ENCODE measurements around the gene MC1R. TPM values are rescaled to one million over a fixed set of nuclear protein-coding genes. Genes with fewer than 3 reads are reported as not detected.

Gene MC1R
- total RNA-seq, 2 donors from 2014 or later: 3.4 to 4.8 TPM

DNA sequence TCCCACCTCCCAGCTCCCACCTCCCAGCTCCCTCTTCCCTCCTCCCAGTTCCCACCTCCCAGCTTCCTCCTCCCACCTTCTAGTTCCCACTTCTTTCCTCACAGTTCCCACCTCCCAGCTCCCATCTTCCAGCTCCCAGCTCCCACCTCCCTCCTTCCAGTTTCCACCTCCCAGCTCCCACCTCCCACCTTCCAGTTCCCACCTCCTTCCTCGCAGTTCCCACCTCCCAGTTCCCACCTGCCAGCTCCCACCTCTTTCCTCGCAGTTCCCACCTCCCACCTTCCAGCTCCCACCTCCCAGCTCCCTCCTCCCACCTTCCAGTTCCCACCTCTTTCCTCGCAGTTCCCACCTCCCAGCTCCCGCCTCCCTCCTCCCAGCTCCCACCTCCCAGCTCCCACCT lies 10.4 kb upstream of the MC1R start:
- H3K27ac ChIP-seq (ENCODE audit: low read depth, low read length): no peak overlapping the region
- H3K36me3 Mint-ChIP-seq (ENCODE audit: low read depth): peaks cover 62% of the 10 kb centered on the region

DNA sequence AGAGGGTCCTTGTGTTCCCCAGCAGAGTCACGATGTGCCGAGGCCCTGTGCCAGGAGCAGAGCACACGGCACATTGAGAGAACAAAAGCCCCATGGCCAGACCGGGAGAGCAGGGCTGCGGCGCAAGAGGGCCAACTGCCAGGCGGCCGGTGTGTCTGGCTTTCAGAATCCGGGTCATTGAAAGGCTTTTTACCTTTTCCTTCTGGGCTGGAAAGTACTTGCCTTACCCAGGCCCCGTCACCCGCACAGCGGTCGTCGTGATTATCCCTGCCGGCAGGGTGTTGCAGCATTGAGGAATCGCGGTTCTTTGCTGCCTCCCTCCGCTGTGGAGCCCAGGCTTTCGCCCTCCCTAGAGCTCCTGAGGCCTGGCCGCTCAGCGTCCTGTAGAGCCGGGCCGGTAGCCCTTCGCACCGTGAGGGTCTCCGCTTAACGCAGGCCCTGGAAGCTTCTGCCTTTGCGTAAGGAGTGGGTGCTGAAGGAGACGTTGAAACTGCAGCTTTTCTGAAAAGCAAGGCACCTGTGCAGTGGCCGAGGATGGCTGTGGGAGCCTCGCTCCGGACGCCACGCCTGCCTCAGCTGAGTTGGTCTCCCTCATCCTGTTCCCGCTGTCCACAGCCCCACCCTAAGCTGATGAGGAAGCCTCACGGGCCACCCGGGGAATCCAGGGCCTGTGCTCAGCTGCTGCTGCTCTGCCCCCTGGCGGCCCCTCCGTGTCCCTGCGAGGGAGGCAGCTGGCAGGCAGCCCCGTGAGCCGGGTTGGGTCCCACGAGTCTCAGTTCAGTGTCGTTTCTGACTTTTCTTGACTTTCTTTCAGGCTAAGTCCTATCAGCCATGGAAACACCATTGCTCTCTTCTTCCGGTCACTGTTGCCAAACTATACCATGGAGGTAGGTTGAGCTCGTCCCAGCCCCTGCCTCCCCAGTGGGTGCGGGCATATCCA lies 8.6 kb upstream of the MC1R start:
- peak overlapping the region; percentile 64 for H3K27ac Mint-ChIP-seq
- Histone ChIP-seq H3K9ac (ENCODE audit: extremely low read depth, low read length, poor library complexity, severe bottlenecking) (no peak overlapping the region), H3K36me3 (ENCODE audit: control insufficient read depth, insufficient read depth, low read length) (peaks cover 62% of the 10 kb centered on the region), H3K4me1 (ENCODE audit: control insufficient read depth, insufficient read depth, low read length) (no peaks in the 10 kb centered on the region), H3K27ac (ENCODE audit: low read depth, low read length) (no peak overlapping the region), H3K4me3 (ENCODE audit: low read length) (no peak overlapping the region), H3K27me3 (ENCODE audit: control insufficient read depth, insufficient read depth, low read length, poor library complexity, severe bottlenecking) (no peaks in the 10 kb centered on the region), H3K9me3 (ENCODE audit: control insufficient read depth, low read length) (peaks cover 15% of the 10 kb centered on the region)
- peaks cover 2% of the 10 kb centered on the region for H3K4me1 Mint-ChIP-seq
- WGBS, 2 experiments (ENCODE audit: insufficient coverage in 1 of 2, insufficient read length in 1 of 2): 83% methylated on average over 40 to 47 of the region's 47 CpGs
- H3K27me3 Mint-ChIP-seq (ENCODE audit: insufficient read depth): no peaks in the 10 kb centered on the region
- peak; percentile 94 for DNase-seq
- TF ChIP-seq, protein P1, sequence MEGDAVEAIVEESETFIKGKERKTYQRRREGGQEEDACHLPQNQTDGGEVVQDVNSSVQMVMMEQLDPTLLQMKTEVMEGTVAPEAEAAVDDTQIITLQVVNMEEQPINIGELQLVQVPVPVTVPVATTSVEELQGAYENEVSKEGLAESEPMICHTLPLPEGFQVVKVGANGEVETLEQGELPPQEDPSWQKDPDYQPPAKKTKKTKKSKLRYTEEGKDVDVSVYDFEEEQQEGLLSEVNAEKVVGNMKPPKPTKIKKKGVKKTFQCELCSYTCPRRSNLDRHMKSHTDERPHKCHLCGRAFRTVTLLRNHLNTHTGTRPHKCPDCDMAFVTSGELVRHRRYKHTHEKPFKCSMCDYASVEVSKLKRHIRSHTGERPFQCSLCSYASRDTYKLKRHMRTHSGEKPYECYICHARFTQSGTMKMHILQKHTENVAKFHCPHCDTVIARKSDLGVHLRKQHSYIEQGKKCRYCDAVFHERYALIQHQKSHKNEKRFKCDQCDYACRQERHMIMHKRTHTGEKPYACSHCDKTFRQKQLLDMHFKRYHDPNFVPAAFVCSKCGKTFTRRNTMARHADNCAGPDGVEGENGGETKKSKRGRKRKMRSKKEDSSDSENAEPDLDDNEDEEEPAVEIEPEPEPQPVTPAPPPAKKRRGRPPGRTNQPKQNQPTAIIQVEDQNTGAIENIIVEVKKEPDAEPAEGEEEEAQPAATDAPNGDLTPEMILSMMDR (conservative IDR thresholded peaks at IDR 0.05): peak; percentile 96
- peaks cover 53% of the 10 kb centered on the region for H3K36me3 Mint-ChIP-seq (ENCODE audit: low read depth)
- H3K4me3 Mint-ChIP-seq: no peak overlapping the region
- peaks cover 21% of the 10 kb centered on the region for H3K9me3 Mint-ChIP-seq

More for the DNA sequence above, 10.4 kb upstream of the MC1R start:
- H3K27me3 Mint-ChIP-seq (ENCODE audit: insufficient read depth): no peaks in the 10 kb centered on the region
- peaks cover 2% of the 10 kb centered on the region for H3K4me1 Mint-ChIP-seq
- Histone ChIP-seq H3K36me3 (ENCODE audit: control insufficient read depth, insufficient read depth, low read length) (peaks cover 67% of the 10 kb centered on the region), H3K4me3 (ENCODE audit: low read length) (no peak overlapping the region), H3K27me3 (ENCODE audit: control insufficient read depth, insufficient read depth, low read length, poor library complexity, severe bottlenecking) (no peaks in the 10 kb centered on the region), H3K4me1 (ENCODE audit: control insufficient read depth, insufficient read depth, low read length) (no peaks in the 10 kb centered on the region), H3K9me3 (ENCODE audit: control insufficient read depth, low read length) (peaks cover 15% of the 10 kb centered on the region), H3K9ac (ENCODE audit: extremely low read depth, low read length, poor library complexity, severe bottlenecking) (no peak overlapping the region)
- DNase-seq: no peak
- H3K9me3 Mint-ChIP-seq: peaks cover 21% of the 10 kb centered on the region
- TF ChIP-seq, protein P1 (conservative IDR thresholded peaks at IDR 0.05): no peak
- H3K27ac Mint-ChIP-seq: no peak overlapping the region
- no peak overlapping the region for H3K4me3 Mint-ChIP-seq
- WGBS, 2 experiments (ENCODE audit: insufficient coverage in 1 of 2, insufficient read length in 1 of 2): 90 to 100% methylated on average over 3 of the region's 4 CpGs

DNA sequence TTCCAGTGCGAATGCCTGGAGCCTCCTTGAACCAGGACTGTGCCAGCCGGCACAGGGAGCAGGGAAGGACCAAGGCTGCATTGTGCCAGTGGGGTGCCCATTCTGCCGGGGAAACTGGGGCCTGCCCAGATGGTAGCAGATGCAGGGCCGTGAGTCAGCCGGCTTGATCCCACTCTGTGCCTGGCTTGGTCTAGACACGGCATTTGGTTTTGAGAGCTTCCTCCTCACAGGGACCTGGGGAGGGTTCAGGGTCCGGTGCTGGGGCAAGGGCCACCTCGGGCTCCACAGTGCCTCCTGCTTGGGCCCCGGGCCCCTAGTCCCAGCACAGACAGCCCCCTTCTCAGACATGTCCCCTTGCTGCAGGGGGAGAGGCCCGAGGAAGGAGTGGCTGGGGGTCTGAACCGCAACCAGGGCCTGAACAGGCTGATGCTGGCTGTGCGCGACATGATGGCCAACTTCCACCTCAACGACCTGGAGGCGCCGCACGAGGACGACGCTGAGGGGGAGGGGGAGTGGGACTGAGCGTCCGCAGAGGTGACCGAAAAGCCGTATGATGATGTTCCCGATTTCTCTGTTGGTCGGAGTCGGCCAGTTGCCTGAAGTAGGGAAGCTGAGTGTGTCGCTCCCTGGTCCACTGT lies 7.8 kb upstream of the MC1R start:
- H3K9me3 Mint-ChIP-seq: peaks cover 19% of the 10 kb centered on the region
- Histone ChIP-seq H3K27me3 (ENCODE audit: control insufficient read depth, insufficient read depth, low read length, poor library complexity, severe bottlenecking) (no peaks in the 10 kb centered on the region), H3K4me3 (ENCODE audit: low read length) (no peak overlapping the region), H3K36me3 (ENCODE audit: control insufficient read depth, insufficient read depth, low read length) (peaks cover 54% of the 10 kb centered on the region), H3K4me1 (ENCODE audit: control insufficient read depth, insufficient read depth, low read length) (no peaks in the 10 kb centered on the region), H3K9me3 (ENCODE audit: control insufficient read depth, low read length) (peaks cover 15% of the 10 kb centered on the region), H3K27ac (ENCODE audit: low read depth, low read length) (no peak overlapping the region), H3K9ac (ENCODE audit: extremely low read depth, low read length, poor library complexity, severe bottlenecking) (no peak overlapping the region)
- H3K4me1 Mint-ChIP-seq: peaks cover 2% of the 10 kb centered on the region
- peaks cover 46% of the 10 kb centered on the region for H3K36me3 Mint-ChIP-seq (ENCODE audit: low read depth)
- H3K4me3 Mint-ChIP-seq: no peak overlapping the region
- 95% methylated on average over 21 to 27 of the region's 27 CpGs for WGBS, 2 experiments (ENCODE audit: insufficient coverage in 1 of 2, insufficient read length in 1 of 2)
- H3K27ac Mint-ChIP-seq: no peak overlapping the region
- TF ChIP-seq, protein P1 (conservative IDR thresholded peaks at IDR 0.05): no peak
- no peaks in the 10 kb centered on the region for H3K27me3 Mint-ChIP-seq (ENCODE audit: insufficient read depth)
- DNase-seq: no peak

Data from endodermal cell (in vitro differentiated cells).